Activated CD8-positive, alpha-beta memory T cell treated with anti-CD3 and anti-CD28 coated beads, Interleukin-2, amount 50 U/mL, for 1 hour (primary cell): ENCODE data around the gene TDRD10.
"Not testable (repeated sequence)": the region's sequence is repeated elsewhere in the genome, so short reads cannot be mapped to it uniquely, and the experiment has no call there.

Experiments
- DNase-seq: peaks from one replicate; pipeline ENCODE4 v3.0.0-alpha.2; 2020; ENCODE audit errors: extremely low read depth

TDRD10 gene

GRCh38 chr1:154514066-154514553 is 12.1 kb downstream of the TDRD10 start:
- no peak for DNase-seq

GRCh38 chr1:154517661-154518060 is 15.6 kb downstream of the TDRD10 start:
- DNase-seq: no peak

- DNase-seq: no peak
Observed at GRCh38 chr1:154519591-154519991, 17.6 kb downstream of the TDRD10 start.

- DNase-seq: no peak
Observed at GRCh38 chr1:154520333-154520732, 18.3 kb downstream of the TDRD10 start.

- no peak for DNase-seq
Observed at GRCh38 chr1:154521695-154522094, 19.7 kb downstream of the TDRD10 start.

- DNase-seq: no peak
Observed at GRCh38 chr1:154524881-154525280, 22.9 kb downstream of the TDRD10 start.

- DNase-seq: no peak
Observed at GRCh38 chr1:154527192-154527591, 25.2 kb downstream of the TDRD10 start.

- no peak for DNase-seq
Observed at GRCh38 chr1:154529308-154529707, 27.3 kb downstream of the TDRD10 start.

GRCh38 chr1:154531950-154532349 is 29.9 kb downstream of the TDRD10 start:
- DNase-seq: not testable (repeated sequence)

- no peak for DNase-seq
Observed at GRCh38 chr1:154533952-154534844, 32.2 kb downstream of the TDRD10 start.

- no peak for DNase-seq
Observed at GRCh38 chr1:154536570-154536969, 34.6 kb downstream of the TDRD10 start.

- no peak for DNase-seq
Observed at GRCh38 chr1:154539486-154540483, 37.8 kb downstream of the TDRD10 start.

GRCh38 chr1:154541231-154541630 is 39.2 kb downstream of the TDRD10 start:
- DNase-seq: no peak

- DNase-seq: no peak
Observed at GRCh38 chr1:154546264-154547063, 44.4 kb downstream of the TDRD10 start.

GRCh38 chr1:154547105-154547732 is 45.2 kb downstream of the TDRD10 start:
- DNase-seq: no peak

- DNase-seq: no peak
Observed at GRCh38 chr1:154548028-154548427, 46.0 kb downstream of the TDRD10 start.

GRCh38 chr1:154549202-154549770 is 47.3 kb downstream of the TDRD10 start:
- no peak for DNase-seq

- no peak for DNase-seq
Observed at GRCh38 chr1:154550070-154550469, 48.1 kb downstream of the TDRD10 start.

GRCh38 chr1:154550657-154551056 is 48.6 kb downstream of the TDRD10 start:
- no peak for DNase-seq

- no peak for DNase-seq
Observed at GRCh38 chr1:154551474-154551873, 49.5 kb downstream of the TDRD10 start.

GRCh38 chr1:154552036-154552435 is 50.0 kb downstream of the TDRD10 start:
- no peak for DNase-seq
